Type B pancreatic cell (in vitro differentiated cells): ENCODE data around the gene ARHGAP42. TPM values are rescaled to one million over a fixed set of nuclear protein-coding genes. Genes with fewer than 3 reads are reported as not detected.
A peak's percentile ranks its signal among the peaks of the same experiment; 100 is the strongest.

Source experiments
- DNase-seq: peaks from one replicate; pipeline ENCODE4 v3.0.0; 2021; ENCODE audit warnings: mixed read lengths; ENCODE audit not compliant: unreplicated experiment; ENCODE audit errors: extremely low spot score
- H3K27ac Mint-ChIP-seq: 2 replicates; pipeline ENCODE4 v1.8.0; 2021; ENCODE audit warnings: mild to moderate bottlenecking, mixed read lengths
- H3K27me3 Mint-ChIP-seq: 2 replicates; pipeline ENCODE4 v1.8.0; 2021; ENCODE audit warnings: mixed read lengths
- H3K36me3 Mint-ChIP-seq: 2 replicates; pipeline ENCODE4 v1.8.0; 2021; ENCODE audit warnings: mixed read lengths
- H3K4me1 Mint-ChIP-seq: one replicate; pipeline ENCODE4 v1.8.0; 2021; ENCODE audit warnings: mixed read lengths; ENCODE audit not compliant: unreplicated experiment
- H3K4me3 Mint-ChIP-seq: 2 replicates; pipeline ENCODE4 v1.8.0; 2021; ENCODE audit warnings: mild to moderate bottlenecking, mixed read lengths
- H3K9me3 Mint-ChIP-seq: 2 replicates; pipeline ENCODE4 v1.8.0; 2021; ENCODE audit warnings: mixed read lengths
- CTCF ChIP-seq: fragments of 200-600 bp; sonication (generic); conservative IDR thresholded peaks from 2 replicates; pipeline ENCODE4 v1.5.0; 2021; ENCODE audit warnings: antibody characterized with exemption, mild to moderate bottlenecking
- total RNA-seq: library from RNA; stranded (reverse); gene quantifications from 2 replicates; pipeline ENCODE4 v1.2.1, GENCODE V29; 2021; ENCODE audit warnings: low replicate concordance

Gene ARHGAP42
- total RNA-seq, 1 donor from 2014 or later, result 22.6 TPM

GRCh38 chr11:100927579-100927978 is 240.5 kb downstream of the ARHGAP42 start:
- H3K27me3 Mint-ChIP-seq, result no peaks in the 10 kb centered on the region
- TF ChIP-seq CTCF, result no peak
- H3K36me3 Mint-ChIP-seq, result no peaks in the 10 kb centered on the region
- no peak overlapping the region for H3K4me3 Mint-ChIP-seq
- no peak for DNase-seq
- H3K27ac Mint-ChIP-seq, result no peak overlapping the region
- H3K4me1 Mint-ChIP-seq, result peaks cover 9% of the 10 kb centered on the region
- no peaks in the 10 kb centered on the region for H3K9me3 Mint-ChIP-seq

- Mint-ChIP-seq H3K4me3 (no peak overlapping the region), H3K4me1 (peaks cover 9% of the 10 kb centered on the region), H3K27me3 (no peaks in the 10 kb centered on the region), H3K27ac (no peak overlapping the region), H3K9me3 (no peaks in the 10 kb centered on the region), H3K36me3 (no peaks in the 10 kb centered on the region)
- TF ChIP-seq CTCF, result no peak
- DNase-seq, result no peak
These were observed 241.3 kb downstream of the ARHGAP42 start for GRCh38 chr11:100928426-100928825.

GRCh38 chr11:100929377-100929776 is 242.3 kb downstream of the ARHGAP42 start:
- Mint-ChIP-seq H3K4me3 (no peak overlapping the region), H3K9me3 (no peaks in the 10 kb centered on the region), H3K27ac (no peak overlapping the region), H3K4me1 (peaks cover 9% of the 10 kb centered on the region), H3K27me3 (no peaks in the 10 kb centered on the region), H3K36me3 (no peaks in the 10 kb centered on the region)
- DNase-seq, result no peak
- TF ChIP-seq CTCF, result no peak

- Mint-ChIP-seq H3K27me3 (no peaks in the 10 kb centered on the region), H3K4me1 (peaks cover 9% of the 10 kb centered on the region), H3K9me3 (no peaks in the 10 kb centered on the region), H3K27ac (no peak overlapping the region), H3K36me3 (no peaks in the 10 kb centered on the region), H3K4me3 (no peak overlapping the region)
- DNase-seq, result no peak
- peak; percentile 81 for TF ChIP-seq CTCF
These were observed 243.2 kb downstream of the ARHGAP42 start for GRCh38 chr11:100930185-100930778.

GRCh38 chr11:100932474-100933100 is 245.5 kb downstream of the ARHGAP42 start:
- H3K9me3 Mint-ChIP-seq, result no peaks in the 10 kb centered on the region

More at GRCh38 chr11:100932474-100933100, 245.5 kb downstream of the ARHGAP42 start:
- no peaks in the 10 kb centered on the region for H3K27me3 Mint-ChIP-seq
- no peak overlapping the region for H3K27ac Mint-ChIP-seq
- peak; percentile 70 for TF ChIP-seq CTCF
- H3K4me1 Mint-ChIP-seq, result peaks cover 8% of the 10 kb centered on the region
- no peak for DNase-seq
- no peaks in the 10 kb centered on the region for H3K36me3 Mint-ChIP-seq
- no peak overlapping the region for H3K4me3 Mint-ChIP-seq
